H9 (cell line): Measurements from ENCODE around the gene SIK2. TPM values are rescaled to one million over a fixed set of nuclear protein-coding genes. Genes with fewer than 3 reads are reported as not detected.

Source experiments
- DNase-seq: peaks from one replicate; pipeline ENCODE4 v3.0.0-alpha.2; 2017
- H2AFZ ChIP-seq: one replicate; pipeline ENCODE4 v1.6.1; 2013; ENCODE audit warnings: mild to moderate bottlenecking, low read length, control low read depth, moderate library complexity
- H2AK5ac ChIP-seq: 2 replicates; pipeline ENCODE4 v1.6.1; 2013; ENCODE audit warnings: low read length, control low read depth, mixed read lengths; ENCODE audit not compliant: insufficient read length
- H2BK120ac ChIP-seq: one replicate; pipeline ENCODE4 v1.6.1; 2013; ENCODE audit warnings: low read depth, mild to moderate bottlenecking, low read length, control low read depth, inconsistent platforms; ENCODE audit not compliant: poor library complexity, severe bottlenecking
- H2BK12ac ChIP-seq: 2 replicates; pipeline ENCODE4 v1.6.1; 2013; ENCODE audit warnings: low read length, control low read depth, mixed read lengths, low read depth; ENCODE audit not compliant: insufficient read length
- H2BK15ac ChIP-seq: 2 replicates; pipeline ENCODE4 v1.6.1; 2013; ENCODE audit warnings: low read depth, low read length, control low read depth
- H2BK20ac ChIP-seq: one replicate; pipeline ENCODE4 v1.6.1; 2013; ENCODE audit warnings: low read depth, mild to moderate bottlenecking, low read length, control low read depth, inconsistent platforms; ENCODE audit not compliant: poor library complexity, severe bottlenecking
- H2BK5ac ChIP-seq: 2 replicates; pipeline ENCODE4 v1.6.1; 2013; ENCODE audit warnings: low read length, control low read depth, mixed read lengths; ENCODE audit not compliant: insufficient read length
- H3K14ac ChIP-seq: 2 replicates; pipeline ENCODE4 v1.6.1; 2013; ENCODE audit warnings: low read length, control low read depth; ENCODE audit not compliant: insufficient read depth
- H3K18ac ChIP-seq: 2 replicates; pipeline ENCODE4 v1.6.1; 2013; ENCODE audit warnings: low read depth, mild to moderate bottlenecking, mixed read lengths, low read length, control low read depth; ENCODE audit not compliant: insufficient read length
- H3K23ac ChIP-seq: 2 replicates; pipeline ENCODE4 v1.6.1; 2013; ENCODE audit warnings: low read length, control low read depth, mixed read lengths, low read depth; ENCODE audit not compliant: insufficient read length
- H3K23me2 ChIP-seq: 2 replicates; pipeline ENCODE4 v1.6.1; 2013; ENCODE audit warnings: low read depth, mild to moderate bottlenecking, mixed read lengths, low read length, control low read depth; ENCODE audit not compliant: insufficient read length, poor library complexity, severe bottlenecking
- H3K27ac ChIP-seq: 2 replicates; pipeline ENCODE4 v1.5.1; 2013; ENCODE audit warnings: low read length, control low read depth, mixed read lengths, low read depth; ENCODE audit not compliant: insufficient read length
- H3K27me3 ChIP-seq: 2 replicates; pipeline ENCODE4 v1.6.1; 2013; ENCODE audit warnings: low read length, control low read depth, inconsistent platforms; ENCODE audit not compliant: insufficient read depth
- H3K4ac ChIP-seq: 2 replicates; pipeline ENCODE4 v1.6.1; 2013; ENCODE audit warnings: low read depth, mild to moderate bottlenecking, control low read depth, inconsistent platforms, low read length, moderate library complexity
- H3K4me1 ChIP-seq: 2 replicates; pipeline ENCODE4 v1.6.1; 2013; ENCODE audit warnings: low read length, control low read depth, inconsistent platforms; ENCODE audit not compliant: insufficient read depth
- H3K4me2 ChIP-seq: 2 replicates; pipeline ENCODE4 v1.6.1; 2013; ENCODE audit warnings: low read length, control low read depth, mixed read lengths; ENCODE audit not compliant: insufficient read length, insufficient read depth
- H3K56ac ChIP-seq: 2 replicates; pipeline ENCODE4 v1.6.1; 2013; ENCODE audit warnings: low read depth, mild to moderate bottlenecking, mixed read lengths, low read length, control low read depth; ENCODE audit not compliant: insufficient read length
- H3K79me1 ChIP-seq: 2 replicates; pipeline ENCODE4 v1.6.1; 2013; ENCODE audit warnings: low read depth, mild to moderate bottlenecking, moderate library complexity, low read length, control low read depth, inconsistent platforms; ENCODE audit not compliant: insufficient read depth, poor library complexity, severe bottlenecking
- H3K79me2 ChIP-seq: 2 replicates; pipeline ENCODE4 v1.6.1; 2013; ENCODE audit warnings: low read length, control low read depth, inconsistent platforms; ENCODE audit not compliant: insufficient read depth
- H3K9ac ChIP-seq: 2 replicates; pipeline ENCODE4 v1.6.1; 2013; ENCODE audit warnings: low read length, control low read depth, mixed read lengths; ENCODE audit not compliant: insufficient read length; ENCODE audit errors: extremely low read depth
- H3K9me3 ChIP-seq: one replicate; pipeline ENCODE4 v1.6.1; 2013; ENCODE audit warnings: low read depth, low read length, inconsistent platforms; ENCODE audit not compliant: control insufficient read depth
- H3T11ph ChIP-seq: one replicate; pipeline ENCODE4 v1.6.1; 2013; ENCODE audit warnings: mild to moderate bottlenecking, low read length, control low read depth, inconsistent platforms
- H4K20me1 ChIP-seq: one replicate; pipeline ENCODE4 v1.6.1; 2013; ENCODE audit not compliant: control insufficient read depth, insufficient read length, insufficient read depth
- H4K5ac ChIP-seq: 2 replicates; pipeline ENCODE4 v1.6.1; 2013; ENCODE audit warnings: low read depth, mild to moderate bottlenecking, mixed read lengths, low read length, control low read depth; ENCODE audit not compliant: insufficient read length
- H4K8ac ChIP-seq: replicated peaks from 2 replicates; pipeline ENCODE4 v1.6.1; 2013; ENCODE audit warnings: low read length, control low read depth, mixed read lengths, low read depth; ENCODE audit not compliant: insufficient read length
- H4K91ac ChIP-seq: 2 replicates; pipeline ENCODE4 v1.6.1; 2013; ENCODE audit warnings: low read depth, mild to moderate bottlenecking, moderate library complexity, mixed read lengths, low read length, control low read depth; ENCODE audit not compliant: insufficient read length
- H3K27ac Mint-ChIP-seq, 3 experiments: 2 replicates in 2 of 3; 3 replicates in 1 of 3; pipeline ENCODE4 v1.8.0; 2020 to 2021; ENCODE audit warnings: mixed read lengths in 3 of 3, mild to moderate bottlenecking in 1 of 3, moderate library complexity in 1 of 3
- H3K27me3 Mint-ChIP-seq: 2 replicates; pipeline ENCODE4 v1.8.0; 2021; ENCODE audit warnings: low read depth, mild to moderate bottlenecking, moderate library complexity, mixed read lengths
- H3K36me3 Mint-ChIP-seq, 3 experiments: 2 replicates in 2 of 3; 3 replicates in 1 of 3; pipeline ENCODE4 v1.8.0; 2020 to 2021; ENCODE audit warnings: low read depth in 3 of 3, mixed read lengths in 3 of 3; ENCODE audit not compliant: insufficient read depth in 1 of 3
- H3K4me1 Mint-ChIP-seq, 2 experiments: 2 replicates each; pipeline ENCODE4 v1.8.0; 2020; ENCODE audit warnings: mixed read lengths in 2 of 2
- H3K4me3 Mint-ChIP-seq, 2 experiments: 2 replicates in 1 of 2; 3 replicates in 1 of 2; pipeline ENCODE4 v1.8.0; 2020 to 2021; ENCODE audit warnings: mild to moderate bottlenecking in 2 of 2, mixed read lengths in 2 of 2, moderate library complexity in 1 of 2
- H3K9me3 Mint-ChIP-seq, 2 experiments: 2 replicates in 1 of 2; 3 replicates in 1 of 2; pipeline ENCODE4 v1.8.0; 2020; ENCODE audit warnings: mild to moderate bottlenecking in 2 of 2, mixed read lengths in 2 of 2, moderate library complexity in 1 of 2
- WGBS: extraction: QIAGEN DNeasy Blood & Tissue Kit; methylation state at CpG from one replicate; pipeline ENCODE4 v1.1.7; 2013; ENCODE audit warnings: missing lambda C conversion rate, low lambda C conversion rate, mixed read lengths; ENCODE audit not compliant: insufficient read length; ENCODE audit errors: extremely low coverage; 5-methylcytosine and 5-hydroxymethylcytosine counted together
- total RNA-seq: library from RNA; stranded (reverse); gene quantifications from 2 replicates; pipeline ENCODE4 v1.2.1, GENCODE V29; 2021
- TF ChIP-seq, protein P1 (sequence below): fragments of 200-600 bp; sonication (generic); conservative IDR thresholded peaks from 3 replicates; pipeline ENCODE4 v1.8.0; 2021; ENCODE audit warnings: antibody characterized with exemption, mild to moderate bottlenecking

The SIK2 gene
- total RNA-seq, 1 experiment from 2014 or later = 7.5 TPM

DNA sequence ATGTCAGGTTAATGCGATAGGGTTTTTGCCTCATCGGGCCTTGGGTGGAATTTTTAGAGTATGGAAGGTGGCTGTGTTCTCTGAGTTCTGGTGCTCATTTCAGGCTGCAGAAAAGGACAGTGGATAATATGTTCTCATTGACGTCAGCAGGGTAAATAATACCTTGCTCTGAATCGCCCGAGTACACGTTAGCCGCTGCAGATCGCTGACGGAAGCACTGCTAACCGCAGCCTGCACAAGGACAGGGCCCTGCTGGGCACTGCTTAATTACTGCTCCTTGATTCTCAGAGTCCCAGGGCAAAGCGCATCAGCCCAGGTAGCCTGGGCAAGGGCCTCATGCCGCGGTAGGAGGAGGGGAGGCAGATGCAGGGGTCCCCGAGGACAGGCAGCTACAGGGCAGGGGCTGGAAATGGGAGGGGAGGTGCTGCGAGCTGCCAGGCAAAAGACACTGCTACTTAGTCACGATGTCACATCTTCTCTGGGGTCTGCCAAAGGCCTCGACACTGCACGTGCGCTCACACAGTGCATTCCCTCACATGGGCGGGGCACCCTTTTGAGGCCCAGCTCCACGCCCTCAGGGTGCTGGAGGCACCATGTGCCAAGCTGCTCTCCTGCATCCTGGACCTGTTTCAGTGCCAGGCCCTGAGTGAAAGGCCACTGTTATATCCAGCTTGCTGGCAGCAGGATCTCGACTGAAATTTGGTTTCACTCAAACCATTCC is 128.8 kb downstream of the SIK2 start:
- Histone ChIP-seq H2BK120ac (no peak overlapping the region), H2BK15ac (no peak overlapping the region), H4K8ac (no peak overlapping the region), H3K4me2 (no peak overlapping the region), H4K20me1 (no peaks in the 10 kb centered on the region), H3K18ac (no peak overlapping the region), H3K79me2 (no peaks in the 10 kb centered on the region), H3K79me1 (no peaks in the 10 kb centered on the region), H2AK5ac (no peak overlapping the region), H3K9me3 (no peaks in the 10 kb centered on the region), H3K4ac (no peak overlapping the region), H3K14ac (no peak overlapping the region), H3K27me3 (no peaks in the 10 kb centered on the region), H3K23ac (no peak overlapping the region), H2BK20ac (no peak overlapping the region), H4K5ac (no peak overlapping the region), H2AFZ (no peak overlapping the region), H3K23me2 (no peaks in the 10 kb centered on the region), H4K91ac (no peak overlapping the region), H3K4me1 (no peaks in the 10 kb centered on the region), H2BK12ac (no peak overlapping the region), H3K9ac (no peak overlapping the region), H3K27ac (no peak overlapping the region), H2BK5ac (no peak overlapping the region), H3T11ph (no peak overlapping the region), H3K56ac (no peak overlapping the region)
- Mint-ChIP-seq H3K27ac (peak overlapping the region in 2 of 3 experiments; percentile 71 to 88; a peak in 3 of 7 replicates), H3K4me1 (peaks cover 5 to 35% of the 10 kb centered on the region in 2 experiments; a peak in 3 of 4 replicates), H3K4me3 (no peak overlapping the region), H3K9me3 (no peaks in the 10 kb centered on the region), H3K36me3 (peaks cover 0 to 12% (median 5%) of the 10 kb centered on the region in 3 experiments; a peak in 4 of 7 replicates), H3K27me3 (no peaks in the 10 kb centered on the region; the same call in 1 of the 2 replicates)
- TF ChIP-seq, protein P1, sequence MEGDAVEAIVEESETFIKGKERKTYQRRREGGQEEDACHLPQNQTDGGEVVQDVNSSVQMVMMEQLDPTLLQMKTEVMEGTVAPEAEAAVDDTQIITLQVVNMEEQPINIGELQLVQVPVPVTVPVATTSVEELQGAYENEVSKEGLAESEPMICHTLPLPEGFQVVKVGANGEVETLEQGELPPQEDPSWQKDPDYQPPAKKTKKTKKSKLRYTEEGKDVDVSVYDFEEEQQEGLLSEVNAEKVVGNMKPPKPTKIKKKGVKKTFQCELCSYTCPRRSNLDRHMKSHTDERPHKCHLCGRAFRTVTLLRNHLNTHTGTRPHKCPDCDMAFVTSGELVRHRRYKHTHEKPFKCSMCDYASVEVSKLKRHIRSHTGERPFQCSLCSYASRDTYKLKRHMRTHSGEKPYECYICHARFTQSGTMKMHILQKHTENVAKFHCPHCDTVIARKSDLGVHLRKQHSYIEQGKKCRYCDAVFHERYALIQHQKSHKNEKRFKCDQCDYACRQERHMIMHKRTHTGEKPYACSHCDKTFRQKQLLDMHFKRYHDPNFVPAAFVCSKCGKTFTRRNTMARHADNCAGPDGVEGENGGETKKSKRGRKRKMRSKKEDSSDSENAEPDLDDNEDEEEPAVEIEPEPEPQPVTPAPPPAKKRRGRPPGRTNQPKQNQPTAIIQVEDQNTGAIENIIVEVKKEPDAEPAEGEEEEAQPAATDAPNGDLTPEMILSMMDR = no peak
- no peak for DNase-seq
- no CpG with 5 or more reads among the region's 22 CpGs for WGBS
